ENCODE measurements around the gene MROH7.

The MROH7 gene

DNA sequence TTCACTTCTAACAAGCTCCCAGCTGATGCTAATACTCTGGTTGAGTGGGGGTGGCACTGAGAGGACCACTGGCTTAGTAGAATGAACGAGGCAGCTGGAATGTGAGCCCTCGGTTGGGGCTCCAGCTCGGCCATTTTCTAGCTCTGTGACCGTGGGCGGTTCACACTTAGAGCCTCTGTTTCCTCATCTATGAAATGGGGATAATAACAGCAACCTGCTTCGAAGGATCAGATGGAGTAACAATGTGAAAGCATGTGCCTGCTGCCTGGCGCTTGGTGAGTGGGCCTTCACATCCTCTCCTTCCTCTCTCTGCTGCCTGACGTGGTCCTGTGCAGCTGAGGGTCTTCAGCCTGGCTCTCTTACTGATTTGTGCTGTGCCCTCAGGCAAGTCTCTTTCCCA is 53.2 kb downstream of the MROH7 start:
- TF ChIP-seq, protein P1, sequence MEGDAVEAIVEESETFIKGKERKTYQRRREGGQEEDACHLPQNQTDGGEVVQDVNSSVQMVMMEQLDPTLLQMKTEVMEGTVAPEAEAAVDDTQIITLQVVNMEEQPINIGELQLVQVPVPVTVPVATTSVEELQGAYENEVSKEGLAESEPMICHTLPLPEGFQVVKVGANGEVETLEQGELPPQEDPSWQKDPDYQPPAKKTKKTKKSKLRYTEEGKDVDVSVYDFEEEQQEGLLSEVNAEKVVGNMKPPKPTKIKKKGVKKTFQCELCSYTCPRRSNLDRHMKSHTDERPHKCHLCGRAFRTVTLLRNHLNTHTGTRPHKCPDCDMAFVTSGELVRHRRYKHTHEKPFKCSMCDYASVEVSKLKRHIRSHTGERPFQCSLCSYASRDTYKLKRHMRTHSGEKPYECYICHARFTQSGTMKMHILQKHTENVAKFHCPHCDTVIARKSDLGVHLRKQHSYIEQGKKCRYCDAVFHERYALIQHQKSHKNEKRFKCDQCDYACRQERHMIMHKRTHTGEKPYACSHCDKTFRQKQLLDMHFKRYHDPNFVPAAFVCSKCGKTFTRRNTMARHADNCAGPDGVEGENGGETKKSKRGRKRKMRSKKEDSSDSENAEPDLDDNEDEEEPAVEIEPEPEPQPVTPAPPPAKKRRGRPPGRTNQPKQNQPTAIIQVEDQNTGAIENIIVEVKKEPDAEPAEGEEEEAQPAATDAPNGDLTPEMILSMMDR (IDR thresholded peaks at IDR 0.05; ENCODE audit: borderline replicate concordance, control extremely low read depth, extremely low read depth, insufficient read depth, missing control alignments) = no peak
- no peak for DNase-seq (ENCODE audit: low spot score)
- in situ Hi-C loops (cut with MboI; ENCODE audit: low sequenced_read_pairs, unreplicated experiment) = no loop called here

DNA sequence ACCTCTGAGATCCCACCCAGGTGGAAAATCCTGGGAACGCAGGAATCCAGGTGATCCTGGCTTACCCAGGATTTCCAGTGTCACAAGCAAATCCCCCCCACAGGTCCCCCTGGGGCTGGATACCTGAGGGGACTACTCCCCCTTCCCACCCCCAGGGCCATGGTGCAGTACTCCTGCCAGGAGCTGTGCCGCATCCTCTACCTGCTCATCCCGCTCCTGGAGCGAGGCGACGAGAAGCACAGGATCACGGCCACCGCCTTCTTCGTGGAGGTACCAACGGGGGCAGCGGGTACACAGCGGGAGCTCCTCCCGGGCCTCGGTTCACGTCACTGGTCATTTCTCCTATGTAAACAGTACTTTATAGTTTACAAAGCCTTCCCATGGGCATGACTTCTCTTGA is 53.6 kb downstream of the MROH7 start:
- in situ Hi-C loops (cut with MboI; ENCODE audit: low sequenced_read_pairs, unreplicated experiment) = no loop called here
- TF ChIP-seq, protein P1 (IDR thresholded peaks at IDR 0.05; ENCODE audit: borderline replicate concordance, control extremely low read depth, extremely low read depth, insufficient read depth, missing control alignments) = no peak
- DNase-seq (ENCODE audit: low spot score) = no peak

DNA sequence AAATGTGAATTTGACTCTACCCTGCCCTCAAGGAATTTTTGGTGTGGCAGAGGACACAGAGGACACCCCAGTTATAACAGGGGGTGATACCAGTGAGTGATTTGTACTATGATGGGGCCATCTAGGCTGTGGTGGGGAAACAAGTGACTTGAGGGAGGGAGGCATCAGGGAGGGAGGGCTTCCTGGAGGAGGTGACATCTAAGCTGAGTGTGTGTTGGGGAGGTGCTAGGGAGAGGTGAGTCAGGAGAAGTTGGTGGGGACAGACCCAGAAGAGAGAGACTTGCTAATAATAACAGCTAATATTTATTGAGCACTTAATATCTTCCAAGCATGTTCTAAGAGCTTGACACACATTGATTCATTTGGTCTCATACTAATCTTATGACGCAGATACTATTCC is 54.2 kb downstream of the MROH7 start:
- in situ Hi-C loops (cut with MboI; ENCODE audit: low sequenced_read_pairs, unreplicated experiment) = no loop called here
- no peak for DNase-seq (ENCODE audit: low spot score)
- TF ChIP-seq, protein P1 (IDR thresholded peaks at IDR 0.05; ENCODE audit: borderline replicate concordance, control extremely low read depth, extremely low read depth, insufficient read depth, missing control alignments) = no peak

DNA sequence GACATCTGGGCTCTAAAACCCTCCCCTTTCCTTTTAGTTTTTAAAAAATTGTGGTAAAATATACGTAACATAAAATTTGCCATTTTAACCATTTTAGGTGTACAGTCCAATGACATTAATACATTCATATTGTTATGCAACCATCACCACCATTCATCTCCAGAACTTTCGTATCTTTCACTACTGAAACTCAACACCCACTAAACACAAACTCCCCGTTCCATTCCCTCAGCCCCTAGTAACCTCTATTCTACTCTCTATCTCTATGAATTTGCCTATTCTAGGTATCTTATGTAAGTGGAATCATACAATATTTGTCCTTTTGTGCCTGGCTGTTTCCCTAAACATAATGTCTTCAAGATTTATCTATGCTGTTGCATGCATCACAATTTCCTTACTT is 54.7 kb downstream of the MROH7 start:
- no peak for DNase-seq (ENCODE audit: low spot score)
- TF ChIP-seq, protein P1 (IDR thresholded peaks at IDR 0.05; ENCODE audit: borderline replicate concordance, control extremely low read depth, extremely low read depth, insufficient read depth, missing control alignments) = no peak
- in situ Hi-C loops (cut with MboI; ENCODE audit: low sequenced_read_pairs, unreplicated experiment) = no loop called here

DNA sequence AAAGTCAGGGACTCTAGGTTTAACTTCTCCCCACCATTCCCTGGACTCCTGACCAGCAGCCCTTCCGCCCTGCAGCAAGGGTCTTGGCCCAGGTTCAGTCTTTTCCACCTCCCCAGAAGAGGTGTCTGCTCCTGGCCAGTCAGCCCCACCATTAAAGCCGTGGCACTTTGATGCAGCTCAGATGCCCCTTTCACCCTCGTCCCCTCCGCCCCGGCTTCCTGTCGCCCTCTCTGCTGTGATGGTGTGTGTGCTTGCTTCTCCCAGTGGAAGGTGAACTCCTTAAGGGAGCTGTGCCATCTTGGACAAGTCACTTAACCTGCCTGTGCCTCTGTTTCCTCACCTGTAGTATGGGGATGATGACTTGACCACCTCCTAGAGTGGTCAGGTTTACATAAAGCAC is 56.3 kb downstream of the MROH7 start:
- in situ Hi-C loops (cut with MboI; ENCODE audit: low sequenced_read_pairs, unreplicated experiment) = no loop called here
- TF ChIP-seq, protein P1 (IDR thresholded peaks at IDR 0.05; ENCODE audit: borderline replicate concordance, control extremely low read depth, extremely low read depth, insufficient read depth, missing control alignments) = no peak
- DNase-seq (ENCODE audit: low spot score) = no peak

GRCh38 chr1:54698346-54698745 is 56.8 kb downstream of the MROH7 start:
- TF ChIP-seq, protein P1 (IDR thresholded peaks at IDR 0.05; ENCODE audit: borderline replicate concordance, control extremely low read depth, extremely low read depth, insufficient read depth, missing control alignments) = no peak
- in situ Hi-C loops (cut with MboI; ENCODE audit: low sequenced_read_pairs, unreplicated experiment) = no loop called here
- no peak for DNase-seq (ENCODE audit: low spot score)
